Activated naive CD4-positive, alpha-beta T cell treated with anti-CD3 and anti-CD28 coated beads, Interleukin-2, amount 50 U/mL, for 24 hours (primary cell): Measurements from ENCODE around the gene RCE1.

Experiments
- H3K27ac Mint-ChIP-seq: one replicate; pipeline ENCODE4 v1.8.0; 2021; ENCODE audit warnings: mild to moderate bottlenecking, mixed read lengths
- H3K27me3 Mint-ChIP-seq: one replicate; pipeline ENCODE4 v1.8.0; 2021; ENCODE audit warnings: mixed read lengths
- H3K36me3 Mint-ChIP-seq: one replicate; pipeline ENCODE4 v1.8.0; 2021; ENCODE audit warnings: mixed read lengths
- H3K4me1 Mint-ChIP-seq: one replicate; pipeline ENCODE4 v1.8.0; 2021; ENCODE audit warnings: mixed read lengths
- H3K4me3 Mint-ChIP-seq: one replicate; pipeline ENCODE4 v1.8.0; 2021; ENCODE audit warnings: mild to moderate bottlenecking, mixed read lengths
- H3K9me3 Mint-ChIP-seq: one replicate; pipeline ENCODE4 v1.8.0; 2021; ENCODE audit warnings: mixed read lengths

RCE1 gene

DNA sequence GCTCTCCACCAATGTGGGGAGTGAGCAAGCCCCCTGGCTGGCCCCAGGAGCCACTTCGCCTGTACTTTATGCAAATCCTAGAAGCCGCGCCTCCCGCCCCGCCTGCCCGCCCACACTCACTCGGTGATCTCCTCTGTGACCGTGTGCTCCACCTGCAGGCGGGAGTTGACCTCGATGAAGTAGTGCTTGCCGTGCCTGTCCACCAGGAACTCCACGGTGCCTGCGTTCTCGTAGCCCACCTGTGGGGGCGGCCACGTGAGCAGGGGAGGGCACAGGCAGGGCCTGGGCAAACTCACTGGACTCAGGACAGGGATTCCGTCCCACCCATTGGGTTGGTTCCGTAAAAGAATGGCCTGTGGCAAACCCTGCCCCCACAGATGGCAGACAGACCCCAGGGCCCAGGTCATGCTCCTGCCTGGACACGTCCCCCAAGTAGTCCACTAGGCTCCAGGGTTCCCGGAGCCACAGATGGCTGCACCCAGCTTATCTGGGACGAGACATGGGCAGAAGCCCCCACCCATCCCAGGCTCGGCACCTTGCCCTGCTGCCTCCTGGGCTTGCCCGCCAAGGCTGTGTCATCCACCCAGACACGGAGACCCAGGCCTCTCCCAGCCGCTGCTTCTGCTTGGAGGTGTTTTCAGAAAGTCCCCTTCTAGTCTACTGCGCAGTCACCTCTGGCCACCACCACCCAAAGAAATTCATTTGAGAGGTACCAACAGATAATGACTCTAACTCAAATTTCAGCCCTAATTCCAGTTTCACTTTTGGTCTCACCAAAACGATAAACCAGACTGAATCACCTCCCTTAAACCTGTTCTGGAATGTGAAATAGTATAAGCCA lies 25.7 kb downstream of the RCE1 start:
- Mint-ChIP-seq H3K27ac (no peak overlapping the region), H3K4me3 (no peak overlapping the region), H3K9me3 (no peaks in the 10 kb centered on the region)

GRCh38 chr11:66869567-66869870 lies 26.3 kb downstream of the RCE1 start:
- H3K4me1 Mint-ChIP-seq, result peaks cover 5% of the 10 kb centered on the region
- no peak overlapping the region for H3K27ac Mint-ChIP-seq
- no peaks in the 10 kb centered on the region for H3K36me3 Mint-ChIP-seq
- H3K4me3 Mint-ChIP-seq, result no peak overlapping the region
- no peaks in the 10 kb centered on the region for H3K9me3 Mint-ChIP-seq
- no peaks in the 10 kb centered on the region for H3K27me3 Mint-ChIP-seq

More for the DNA sequence above, 25.7 kb downstream of the RCE1 start:
- H3K27me3 Mint-ChIP-seq, result no peaks in the 10 kb centered on the region
- H3K4me1 Mint-ChIP-seq, result peaks cover 5% of the 10 kb centered on the region
- H3K36me3 Mint-ChIP-seq, result no peaks in the 10 kb centered on the region

- no peaks in the 10 kb centered on the region for H3K36me3 Mint-ChIP-seq
- H3K4me3 Mint-ChIP-seq, result no peak overlapping the region
- no peaks in the 10 kb centered on the region for H3K9me3 Mint-ChIP-seq
- H3K4me1 Mint-ChIP-seq, result peaks cover 5% of the 10 kb centered on the region
- no peaks in the 10 kb centered on the region for H3K27me3 Mint-ChIP-seq
- no peak overlapping the region for H3K27ac Mint-ChIP-seq
Measured at GRCh38 chr11:66870131-66870530, 26.9 kb downstream of the RCE1 start.

- Mint-ChIP-seq H3K27me3 (no peaks in the 10 kb centered on the region), H3K4me3 (no peak overlapping the region), H3K27ac (no peak overlapping the region), H3K4me1 (peaks cover 5% of the 10 kb centered on the region), H3K36me3 (no peaks in the 10 kb centered on the region), H3K9me3 (no peaks in the 10 kb centered on the region)
Measured at GRCh38 chr11:66870616-66871520, 27.6 kb downstream of the RCE1 start.

DNA sequence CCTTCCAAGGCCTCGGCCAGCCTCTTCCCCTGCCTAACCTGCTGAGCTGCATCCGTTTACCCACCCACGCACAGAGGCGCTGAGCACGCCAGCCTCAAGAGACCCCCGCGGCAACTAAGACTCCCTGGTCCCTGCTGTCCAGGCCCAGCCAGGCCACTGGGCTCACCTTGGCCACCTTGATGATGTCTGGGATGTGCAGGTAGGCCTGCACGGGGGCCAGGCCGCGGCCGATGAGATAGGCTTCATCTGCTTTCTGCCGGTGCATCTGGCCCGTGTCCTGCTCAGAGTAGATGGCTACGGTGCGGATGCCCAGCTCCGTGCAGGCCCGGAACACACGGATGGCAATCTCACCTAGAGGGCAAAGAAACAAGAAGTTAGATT lies 28.3 kb downstream of the RCE1 start:
- no peaks in the 10 kb centered on the region for H3K36me3 Mint-ChIP-seq
- no peaks in the 10 kb centered on the region for H3K27me3 Mint-ChIP-seq
- peaks cover 5% of the 10 kb centered on the region for H3K4me1 Mint-ChIP-seq

DNA sequence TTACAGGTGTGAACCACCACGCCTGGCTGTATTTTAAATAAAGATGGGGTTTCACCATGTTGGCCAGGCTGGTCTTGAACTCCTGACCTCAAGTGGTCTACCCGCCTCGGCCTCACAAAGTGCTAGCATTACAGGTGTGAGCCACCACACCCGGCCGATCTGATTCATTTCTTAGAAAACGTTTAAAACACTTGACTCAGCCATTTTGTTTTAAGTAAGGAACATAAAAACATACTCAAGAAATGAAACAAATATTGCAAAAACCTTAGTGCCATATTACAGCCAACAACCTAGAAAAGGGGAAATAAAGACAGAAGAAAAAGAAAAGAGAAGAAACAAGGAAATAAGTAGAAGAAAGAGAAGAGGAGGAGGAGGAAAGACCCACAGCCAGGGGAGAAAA lies 31.0 kb downstream of the RCE1 start:
- Mint-ChIP-seq H3K4me1 (no peaks in the 10 kb centered on the region), H3K9me3 (no peaks in the 10 kb centered on the region), H3K27ac (no peak overlapping the region), H3K36me3 (no peaks in the 10 kb centered on the region), H3K27me3 (no peaks in the 10 kb centered on the region), H3K4me3 (no peak overlapping the region)

More for the DNA sequence above, 28.3 kb downstream of the RCE1 start:
- H3K27ac Mint-ChIP-seq, result no peak overlapping the region
- no peaks in the 10 kb centered on the region for H3K9me3 Mint-ChIP-seq
- no peak overlapping the region for H3K4me3 Mint-ChIP-seq

GRCh38 chr11:66875378-66875777 lies 32.1 kb downstream of the RCE1 start:
- no peak overlapping the region for H3K27ac Mint-ChIP-seq

DNA sequence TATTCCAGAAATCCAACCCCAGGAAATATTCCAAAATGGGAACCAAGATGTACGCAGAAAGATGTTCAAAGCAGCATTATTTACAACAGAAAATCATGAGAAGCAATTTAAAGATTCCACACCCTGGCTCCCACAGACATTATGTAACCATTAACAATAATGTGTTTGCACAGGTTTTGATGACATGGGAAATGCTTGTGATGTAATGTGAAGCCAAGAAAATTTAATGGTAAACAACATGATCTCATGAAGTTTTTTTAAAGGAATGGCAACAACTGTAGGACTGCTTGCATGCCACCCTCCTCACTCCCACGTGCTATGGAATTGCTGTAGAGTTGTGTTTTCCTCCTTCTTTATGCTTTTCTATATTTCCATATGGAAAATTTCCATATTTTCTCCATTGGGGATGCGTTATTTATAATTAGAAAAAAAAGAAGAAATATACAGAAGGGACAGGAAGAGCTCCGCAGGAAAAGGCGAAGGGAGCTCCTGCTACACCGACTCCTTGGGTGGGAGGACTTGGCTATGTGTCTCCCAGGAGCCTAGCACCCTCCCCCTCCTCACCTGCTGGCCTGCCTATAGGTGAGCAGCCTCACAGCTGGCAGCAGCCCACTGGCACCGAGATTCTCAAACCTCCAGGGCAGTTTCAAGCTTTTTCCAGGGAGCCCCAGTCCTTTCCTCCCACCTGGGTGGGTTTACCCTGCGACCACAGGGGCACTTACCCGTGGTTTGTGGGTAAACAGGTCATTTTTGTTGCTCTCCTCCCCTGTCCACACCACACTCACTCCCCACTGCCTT lies 34.5 kb downstream of the RCE1 start:
- Mint-ChIP-seq H3K36me3 (no peaks in the 10 kb centered on the region), H3K27me3 (no peaks in the 10 kb centered on the region), H3K4me1 (peaks cover 22% of the 10 kb centered on the region), H3K27ac (no peak overlapping the region), H3K9me3 (no peaks in the 10 kb centered on the region), H3K4me3 (no peak overlapping the region)

More at GRCh38 chr11:66875378-66875777, 32.1 kb downstream of the RCE1 start:
- Mint-ChIP-seq H3K9me3 (no peaks in the 10 kb centered on the region), H3K27me3 (no peaks in the 10 kb centered on the region), H3K4me3 (no peak overlapping the region), H3K4me1 (peaks cover 3% of the 10 kb centered on the region), H3K36me3 (no peaks in the 10 kb centered on the region)

GRCh38 chr11:66878474-66878873 lies 35.2 kb downstream of the RCE1 start:
- no peaks in the 10 kb centered on the region for H3K9me3 Mint-ChIP-seq
- H3K27me3 Mint-ChIP-seq, result no peaks in the 10 kb centered on the region
- H3K27ac Mint-ChIP-seq, result no peak overlapping the region
- no peaks in the 10 kb centered on the region for H3K36me3 Mint-ChIP-seq
- peaks cover 22% of the 10 kb centered on the region for H3K4me1 Mint-ChIP-seq
- no peak overlapping the region for H3K4me3 Mint-ChIP-seq

- Mint-ChIP-seq H3K27me3 (no peaks in the 10 kb centered on the region), H3K27ac (no peak overlapping the region), H3K36me3 (no peaks in the 10 kb centered on the region), H3K4me3 (no peak overlapping the region), H3K9me3 (no peaks in the 10 kb centered on the region), H3K4me1 (peaks cover 22% of the 10 kb centered on the region)
Measured at GRCh38 chr11:66879000-66879399, 35.8 kb downstream of the RCE1 start.

DNA sequence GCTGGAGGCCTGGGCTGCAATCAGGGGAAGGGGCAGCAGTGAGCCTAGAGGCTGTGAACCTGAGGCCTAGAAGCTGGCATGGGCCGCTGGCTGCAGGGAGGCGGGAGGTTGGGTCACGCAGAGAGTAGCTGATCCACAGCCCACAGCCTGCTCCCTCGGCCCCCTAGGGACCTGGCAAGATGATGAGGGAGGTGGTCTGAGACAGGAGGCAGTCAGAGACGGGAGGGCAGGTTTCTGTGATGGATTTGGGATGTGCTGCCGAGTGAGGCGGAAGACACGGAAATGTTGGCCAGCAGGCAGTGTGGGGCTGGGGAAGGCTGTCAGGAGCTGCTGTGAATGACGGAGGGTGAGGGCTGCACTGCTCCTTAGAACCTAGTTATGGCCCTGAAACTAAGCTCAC lies 36.3 kb downstream of the RCE1 start:
- Mint-ChIP-seq H3K4me1 (peaks cover 22% of the 10 kb centered on the region), H3K36me3 (no peaks in the 10 kb centered on the region), H3K9me3 (no peaks in the 10 kb centered on the region), H3K4me3 (no peak overlapping the region), H3K27me3 (no peaks in the 10 kb centered on the region), H3K27ac (no peak overlapping the region)

- Mint-ChIP-seq H3K9me3 (no peaks in the 10 kb centered on the region), H3K36me3 (no peaks in the 10 kb centered on the region), H3K4me1 (peaks cover 22% of the 10 kb centered on the region), H3K27me3 (no peaks in the 10 kb centered on the region), H3K4me3 (no peak overlapping the region), H3K27ac (no peak overlapping the region)
Measured at GRCh38 chr11:66879999-66880398, 36.8 kb downstream of the RCE1 start.

GRCh38 chr11:66880496-66881450 lies 37.5 kb downstream of the RCE1 start:
- H3K27ac Mint-ChIP-seq, result no peak overlapping the region

GRCh38 chr11:66881451-66881835 lies 38.2 kb downstream of the RCE1 start:
- no peaks in the 10 kb centered on the region for H3K27me3 Mint-ChIP-seq
- H3K4me3 Mint-ChIP-seq, result no peak overlapping the region
- H3K4me1 Mint-ChIP-seq, result peaks cover 22% of the 10 kb centered on the region
- no peaks in the 10 kb centered on the region for H3K9me3 Mint-ChIP-seq
- no peaks in the 10 kb centered on the region for H3K36me3 Mint-ChIP-seq
- no peak overlapping the region for H3K27ac Mint-ChIP-seq

More at GRCh38 chr11:66880496-66881450, 37.5 kb downstream of the RCE1 start:
- H3K4me3 Mint-ChIP-seq, result peak overlapping the region; percentile 27
- no peaks in the 10 kb centered on the region for H3K27me3 Mint-ChIP-seq
- H3K9me3 Mint-ChIP-seq, result no peaks in the 10 kb centered on the region
- peaks cover 22% of the 10 kb centered on the region for H3K4me1 Mint-ChIP-seq
- no peaks in the 10 kb centered on the region for H3K36me3 Mint-ChIP-seq
